CD4-positive, alpha-beta memory T cell (primary cell): ENCODE data around the gene TPK1. TPM values are rescaled to one million over a fixed set of nuclear protein-coding genes. Genes with fewer than 3 reads are reported as not detected.

Experiments used
- CTCF ChIA-PET: fragments of 350-600 bp; sonication (Branson Sonifier 250); formaldehyde crosslinking; loops from one replicate; lab custom pipeline; 2021; ENCODE audit warnings: inconsistent platforms; ENCODE audit not compliant: partially characterized antibody; lab: Charles Lee
- POLR2A ChIA-PET: fragments of 350-600 bp; sonication (Branson Sonifier 250); formaldehyde crosslinking; loops from one replicate; lab custom pipeline; 2021; ENCODE audit not compliant: partially characterized antibody; lab: Charles Lee
- DNase-seq, 5 donors: peaks; one replicate each; pipeline versions ENCODE4 v3.0.0 to v3.0.0-alpha.2; 2020 to 2022; ENCODE audit warnings: mixed read lengths in 1 of 5
- H3K27ac ChIP-seq: one replicate; pipeline ENCODE4 v1.7.0; 2013; ENCODE audit warnings: low read depth, low read length
- H3K27me3 ChIP-seq: 2 replicates; pipeline ENCODE4 v1.7.0; 2013; ENCODE audit warnings: mild to moderate bottlenecking, low read length, moderate library complexity; ENCODE audit not compliant: insufficient read depth
- H3K36me3 ChIP-seq: 2 replicates; pipeline ENCODE4 v1.7.0; 2013; ENCODE audit warnings: mild to moderate bottlenecking, low read length, moderate library complexity; ENCODE audit not compliant: insufficient read depth
- H3K4me1 ChIP-seq: 2 replicates; pipeline ENCODE4 v1.7.0; 2013; ENCODE audit warnings: mild to moderate bottlenecking, low read length, moderate library complexity; ENCODE audit not compliant: insufficient read depth
- H3K4me3 ChIP-seq, 2 donors: one replicate each; pipeline ENCODE4 v1.7.0; 2013; ENCODE audit warnings: low read length in 2 of 2, mild to moderate bottlenecking in 1 of 2
- H3K9me3 ChIP-seq, 2 donors: one replicate each; pipeline ENCODE4 v1.7.0; 2013; ENCODE audit warnings: low read length in 2 of 2, control low read depth in 1 of 2; ENCODE audit not compliant: control insufficient read depth in 1 of 2
- H3K27ac Mint-ChIP-seq, 7 donors: one replicate each; pipeline ENCODE4 v1.8.0; 2020 to 2021; ENCODE audit warnings: mixed read lengths in 7 of 7, mild to moderate bottlenecking in 6 of 7, inconsistent platforms in 3 of 7, moderate library complexity in 3 of 7
- H3K27me3 Mint-ChIP-seq, 2 donors: one replicate each; pipeline ENCODE4 v1.8.0; 2020 to 2021; ENCODE audit warnings: mixed read lengths in 2 of 2
- H3K36me3 Mint-ChIP-seq, 2 donors: one replicate each; pipeline ENCODE4 v1.8.0; 2020 to 2021; ENCODE audit warnings: mixed read lengths in 2 of 2, inconsistent platforms in 1 of 2, mild to moderate bottlenecking in 1 of 2
- H3K4me1 Mint-ChIP-seq, 4 donors: one replicate each; pipeline ENCODE4 v1.8.0; 2020 to 2021; ENCODE audit warnings: mixed read lengths in 4 of 4, mild to moderate bottlenecking in 1 of 4
- H3K4me3 Mint-ChIP-seq, 8 donors: one replicate each; pipeline ENCODE4 v1.8.0; 2020 to 2021; ENCODE audit warnings: mixed read lengths in 8 of 8, mild to moderate bottlenecking in 7 of 8, moderate library complexity in 6 of 8, inconsistent platforms in 3 of 8
- H3K9me3 Mint-ChIP-seq, 8 donors: one replicate each; pipeline ENCODE4 v1.8.0; 2020 to 2021; ENCODE audit warnings: mixed read lengths in 8 of 8, mild to moderate bottlenecking in 5 of 8, inconsistent platforms in 3 of 8, moderate library complexity in 1 of 8
- intact Hi-C: fragments of 100-400 bp; cut with micrococcal nuclease; formaldehyde crosslinking; loops from one replicate; pipeline ENCODE4 v1.15.1; 2023
- polyA plus RNA-seq, 2 donors: library from polyadenylated mRNA; unstranded; fragments of 300-500 nt; fragmentation: Illumina TruSeq; gene quantifications; one replicate each; pipeline ENCODE4 v1.2.3, GENCODE V29; 2021
- total RNA-seq, 2 experiments: library from RNA; stranded (reverse); gene quantifications; one replicate each; pipeline ENCODE4 v1.2.3, GENCODE V29; 2021

TPK1 gene
- total and polyA plus RNA-seq, 4 experiments from 2014 or later: 25.2 to 30.7 (median 27.8) TPM

- no peaks in the 10 kb centered on the region for H3K27me3 ChIP-seq
- Mint-ChIP-seq H3K27ac (peak overlapping the region; percentile 50 to 97 (median 95)), H3K36me3 (peaks cover 12 to 14% of the 10 kb centered on the region in 2 donors), H3K9me3 (peaks cover 0 to 25% (median 9%) of the 10 kb centered on the region in 8 donors), H3K27me3 (no peaks in the 10 kb centered on the region), H3K4me3 (peak overlapping the region; percentile 26 to 85 (median 80)), H3K4me1 (peaks cover 19 to 40% (median 32%) of the 10 kb centered on the region in 4 donors)
- no peak for DNase-seq
- peak overlapping the region in 1 of 2 donors; percentile 74 for H3K4me3 ChIP-seq
- H3K4me1 ChIP-seq: peaks cover 44% of the 10 kb centered on the region
- intact Hi-C loops: loop anchor here (5.0 kb wide), 1 partner anchor 34 kb away; no protein-coding TSS in a partner anchor
- H3K9me3 ChIP-seq: no peaks in the 10 kb centered on the region
- CTCF ChIA-PET: interaction anchor here (0.7 to 5.4 kb wide), 13 partner anchors 11 to 100 kb away, joined by 3 to 83 read pairs (median 6); no protein-coding TSS in a partner anchor
- H3K36me3 ChIP-seq: no peaks in the 10 kb centered on the region
- peak overlapping the region; percentile 76 for H3K27ac ChIP-seq
- POLR2A ChIA-PET: interaction anchor here (0.8 to 7.7 kb wide), 17 partner anchors 10 to 935 kb away, joined by 3 to 409 read pairs (median 13); partner anchors contain the start of gene TCAF1
Observed at GRCh38 chr7:144836545-144836842, 641 bp upstream of the TPK1 start.

- DNase-seq: peak in 1 of 5 donors; percentile 68
- intact Hi-C loops: loop anchor here (1.0 to 5.0 kb wide), 7 partner anchors 9 to 97 kb away; no protein-coding TSS in a partner anchor
Observed at GRCh38 chr7:144835155-144835611, 670 bp downstream of the TPK1 start.

GRCh38 chr7:144834641-144835144 is 1.2 kb downstream of the TPK1 start:
- DNase-seq: peak; percentile 45 to 70 (median 53)
- H3K27me3 Mint-ChIP-seq: no peaks in the 10 kb centered on the region

More at GRCh38 chr7:144835155-144835611, 670 bp downstream of the TPK1 start:
- no peaks in the 10 kb centered on the region for H3K36me3 ChIP-seq
- H3K4me1 ChIP-seq: peaks cover 57% of the 10 kb centered on the region
- no peaks in the 10 kb centered on the region for H3K27me3 ChIP-seq
- H3K4me3 Mint-ChIP-seq: peak overlapping the region; percentile 95 to 99 (median 98)
- H3K27me3 Mint-ChIP-seq: no peaks in the 10 kb centered on the region
- peak overlapping the region; percentile 74 to 94 for H3K4me3 ChIP-seq
- peaks cover 24 to 53% (median 39%) of the 10 kb centered on the region in 4 donors for H3K4me1 Mint-ChIP-seq
- peaks cover 12 to 19% of the 10 kb centered on the region in 2 donors for H3K36me3 Mint-ChIP-seq
- peaks cover 0 to 25% (median 9%) of the 10 kb centered on the region in 8 donors for H3K9me3 Mint-ChIP-seq
- H3K27ac ChIP-seq: peak overlapping the region; percentile 76
- POLR2A ChIA-PET: interaction anchor here (0.6 to 7.7 kb wide), 21 partner anchors 11 to 128 kb away, joined by 3 to 409 read pairs (median 7); no protein-coding TSS in a partner anchor
- H3K27ac Mint-ChIP-seq: peak overlapping the region; percentile 95 to 99 (median 99)
- CTCF ChIA-PET: interaction anchor here (0.9 to 5.4 kb wide), 12 partner anchors 9 to 99 kb away, joined by 3 to 83 read pairs (median 10); no protein-coding TSS in a partner anchor
- no peaks in the 10 kb centered on the region for H3K9me3 ChIP-seq

GRCh38 chr7:144830811-144831210 is 5.0 kb downstream of the TPK1 start:
- ChIA-PET CTCF (interaction anchor here (1.7 kb wide), 1 partner anchor 19 kb away, joined by 4 read pairs; no protein-coding TSS in a partner anchor), POLR2A (interaction anchor here (0.6 to 7.7 kb wide), 3 partner anchors 9 to 36 kb away, joined by 3 to 409 read pairs (median 4); no protein-coding TSS in a partner anchor)
- Histone ChIP-seq H3K27ac (no peak overlapping the region), H3K9me3 (no peaks in the 10 kb centered on the region), H3K27me3 (no peaks in the 10 kb centered on the region), H3K4me1 (peaks cover 63% of the 10 kb centered on the region), H3K36me3 (no peaks in the 10 kb centered on the region), H3K4me3 (no peak overlapping the region)
- H3K36me3 Mint-ChIP-seq: peaks cover 7 to 11% of the 10 kb centered on the region in 2 donors
- H3K4me3 Mint-ChIP-seq: peak overlapping the region in 4 of 8 donors; percentile 16 to 54 (median 37)
- peaks cover 34 to 75% (median 45%) of the 10 kb centered on the region in 4 donors for H3K4me1 Mint-ChIP-seq
- peak overlapping the region; percentile 20 to 95 (median 80) for H3K27ac Mint-ChIP-seq
- no peaks in the 10 kb centered on the region for H3K27me3 Mint-ChIP-seq
- peaks cover 0 to 3% (median 0%) of the 10 kb centered on the region in 8 donors for H3K9me3 Mint-ChIP-seq
- DNase-seq: no peak
- intact Hi-C loops: loop anchor here (1.0 kb wide), 1 partner anchor 13 kb away; no protein-coding TSS in a partner anchor

More at GRCh38 chr7:144834641-144835144, 1.2 kb downstream of the TPK1 start:
- intact Hi-C loops: loop anchor here (1.0 to 5.0 kb wide), 7 partner anchors 8 to 96 kb away; no protein-coding TSS in a partner anchor
- POLR2A ChIA-PET: interaction anchor here (0.6 to 7.7 kb wide), 15 partner anchors 12 to 128 kb away, joined by 3 to 409 read pairs (median 13); no protein-coding TSS in a partner anchor
- Histone ChIP-seq H3K27me3 (no peaks in the 10 kb centered on the region), H3K9me3 (no peaks in the 10 kb centered on the region), H3K4me3 (peak overlapping the region; percentile 74 to 94), H3K4me1 (peaks cover 62% of the 10 kb centered on the region), H3K27ac (peak overlapping the region; percentile 76), H3K36me3 (no peaks in the 10 kb centered on the region)
- Mint-ChIP-seq H3K36me3 (peaks cover 12 to 18% of the 10 kb centered on the region in 2 donors), H3K4me3 (peak overlapping the region; percentile 95 to 99 (median 98)), H3K27ac (peak overlapping the region; percentile 95 to 99 (median 99)), H3K9me3 (peaks cover 0 to 25% (median 9%) of the 10 kb centered on the region in 8 donors), H3K4me1 (peaks cover 27 to 58% (median 44%) of the 10 kb centered on the region in 4 donors)
- CTCF ChIA-PET: interaction anchor here (0.9 to 5.4 kb wide), 8 partner anchors 9 to 95 kb away, joined by 4 to 83 read pairs (median 29); no protein-coding TSS in a partner anchor

- Histone ChIP-seq H3K27me3 (no peaks in the 10 kb centered on the region), H3K4me3 (no peak overlapping the region), H3K4me1 (peaks cover 63% of the 10 kb centered on the region), H3K36me3 (no peaks in the 10 kb centered on the region), H3K27ac (peak overlapping the region; percentile 10), H3K9me3 (no peaks in the 10 kb centered on the region)
- H3K4me3 Mint-ChIP-seq: peak overlapping the region in 5 of 8 donors; percentile 13 to 74 (median 65)
- intact Hi-C loops: loop anchor here (1.0 kb wide), 1 partner anchor 12 kb away; no protein-coding TSS in a partner anchor
- no peak for DNase-seq
- H3K27me3 Mint-ChIP-seq: no peaks in the 10 kb centered on the region
- H3K9me3 Mint-ChIP-seq: peaks cover 0 to 3% (median 0%) of the 10 kb centered on the region in 8 donors
- H3K36me3 Mint-ChIP-seq: peaks cover 4 to 11% of the 10 kb centered on the region in 2 donors
- peaks cover 35 to 73% (median 48%) of the 10 kb centered on the region in 4 donors for H3K4me1 Mint-ChIP-seq
- H3K27ac Mint-ChIP-seq: peak overlapping the region; percentile 80 to 95 (median 84)
- ChIA-PET CTCF (interaction anchor here (1.7 kb wide), 1 partner anchor 18 kb away, joined by 4 read pairs; no protein-coding TSS in a partner anchor), POLR2A (interaction anchor here (0.9 to 7.7 kb wide), 5 partner anchors 8 to 29 kb away, joined by 3 to 409 read pairs (median 4); no protein-coding TSS in a partner anchor)
Observed at GRCh38 chr7:144830024-144830785, 5.6 kb downstream of the TPK1 start.

GRCh38 chr7:144827621-144828020 is 8.2 kb downstream of the TPK1 start:
- no peaks in the 10 kb centered on the region for H3K9me3 ChIP-seq
- intact Hi-C loops: no loop called here
- H3K4me3 ChIP-seq: no peak overlapping the region
- DNase-seq: no peak
- no peak overlapping the region for H3K27ac ChIP-seq
- peaks cover 0 to 16% of the 10 kb centered on the region in 2 donors for H3K36me3 Mint-ChIP-seq
- CTCF ChIA-PET: no interaction called here
- H3K27me3 Mint-ChIP-seq: no peaks in the 10 kb centered on the region
- peaks cover 45% of the 10 kb centered on the region for H3K4me1 ChIP-seq
- no peaks in the 10 kb centered on the region for H3K36me3 ChIP-seq
- H3K27me3 ChIP-seq: no peaks in the 10 kb centered on the region
- peak overlapping the region in 1 of 7 donors; percentile 13 for H3K27ac Mint-ChIP-seq
- H3K4me3 Mint-ChIP-seq: peak overlapping the region in 1 of 8 donors; percentile 12
- peaks cover 30 to 64% (median 47%) of the 10 kb centered on the region in 4 donors for H3K4me1 Mint-ChIP-seq
- peaks cover 0 to 3% (median 0%) of the 10 kb centered on the region in 8 donors for H3K9me3 Mint-ChIP-seq
- POLR2A ChIA-PET: interaction anchor here (1.6 to 12.3 kb wide), 2 partner anchors 7 to 9 kb away, joined by 4 to 409 read pairs; partner anchors contain the start of gene TPK1
